HG02571 (cell line): ENCODE data around the gene PHF14.

Experiments
- ATAC-seq: cut with Tn5 transposase; IDR thresholded peaks from one replicate; pipeline ENCODE4 v1.9.1; 2021; ENCODE audit warnings: mild to moderate bottlenecking, moderate library complexity; ENCODE audit not compliant: unreplicated experiment

The PHF14 gene

GRCh38 chr7:11171569-11172192 lies 198.0 kb downstream of the PHF14 start:
- ATAC-seq = no peak

GRCh38 chr7:11172835-11173234 lies 199.2 kb downstream of the PHF14 start:
- ATAC-seq = no peak

GRCh38 chr7:11175371-11175770 lies 201.7 kb downstream of the PHF14 start:
- ATAC-seq = no peak

- no peak for ATAC-seq
Observed at GRCh38 chr7:11175887-11176286, 202.2 kb downstream of the PHF14 start.

GRCh38 chr7:11176985-11177555 lies 203.4 kb downstream of the PHF14 start:
- no peak for ATAC-seq

GRCh38 chr7:11177793-11178192 lies 204.1 kb downstream of the PHF14 start:
- ATAC-seq = no peak

- ATAC-seq = no peak
Observed at GRCh38 chr7:11181590-11181989, 207.9 kb downstream of the PHF14 start.

- no peak for ATAC-seq
Observed at GRCh38 chr7:11182736-11183135, 209.1 kb downstream of the PHF14 start.

- no peak for ATAC-seq
Observed at GRCh38 chr7:11185179-11185815, 211.6 kb downstream of the PHF14 start.

GRCh38 chr7:11188529-11189310 lies 215.0 kb downstream of the PHF14 start:
- no peak for ATAC-seq

- no peak for ATAC-seq
Observed at GRCh38 chr7:11191081-11191480, 217.4 kb downstream of the PHF14 start.

GRCh38 chr7:11191574-11192220 lies 218.0 kb downstream of the PHF14 start:
- no peak for ATAC-seq

GRCh38 chr7:11192506-11192905 lies 218.8 kb downstream of the PHF14 start:
- no peak for ATAC-seq

GRCh38 chr7:11193131-11193867 lies 219.6 kb downstream of the PHF14 start:
- ATAC-seq = no peak

GRCh38 chr7:11193888-11194287 lies 220.2 kb downstream of the PHF14 start:
- ATAC-seq = no peak

- no peak for ATAC-seq
Observed at GRCh38 chr7:11194492-11194891, 220.8 kb downstream of the PHF14 start.

- no peak for ATAC-seq
Observed at GRCh38 chr7:11195502-11195901, 221.8 kb downstream of the PHF14 start.

GRCh38 chr7:11196143-11196542 lies 222.5 kb downstream of the PHF14 start:
- ATAC-seq = no peak

GRCh38 chr7:11203224-11203623 lies 229.6 kb downstream of the PHF14 start:
- ATAC-seq = no peak

- no peak for ATAC-seq
Observed at GRCh38 chr7:11203683-11204082, 230.0 kb downstream of the PHF14 start.
